H1 (cell line): ENCODE results near the gene TRIM46.

Source experiments
- ATF3 ChIP-seq: IDR thresholded peaks from 2 replicates; pipeline ENCODE4 v1.6.1; 2011; ENCODE audit warnings: low read depth, mild to moderate bottlenecking, low read length; ENCODE audit not compliant: insufficient read depth
- CTBP2 ChIP-seq: IDR thresholded peaks from 2 replicates; pipeline ENCODE4 v1.7.0; 2011; ENCODE audit warnings: borderline replicate concordance, mild to moderate bottlenecking, moderate library complexity, mixed read lengths, low read length; ENCODE audit not compliant: insufficient read depth, insufficient read length
- MAX ChIP-seq: IDR thresholded peaks from 2 replicates; pipeline ENCODE4 v1.6.1; 2012; ENCODE audit warnings: inconsistent platforms
- SIN3A ChIP-seq, 2 experiments: IDR thresholded peaks in 1 of 2; conservative IDR thresholded peaks in 1 of 2; 2 replicates each; pipeline ENCODE4 v1.6.1; 2011 to 2012; ENCODE audit warnings: low read length in 2 of 2, improper control_type of control experiment in 1 of 2, low read depth in 1 of 2, mild to moderate bottlenecking in 1 of 2

GRCh38 chr1:155131285-155131684 is 42.4 kb upstream of the TRIM46 start:
- TF ChIP-seq ATF3 (no peak), SIN3A (conservative IDR thresholded peaks at IDR 0.05 in 1 of 2, IDR thresholded peaks at IDR 0.05 in 1 of 2; ENCODE audit: low read depth in 1 of 2, low read length in 2 of 2) (no peak), CTBP2 (no peak), MAX (no peak)
